IMR-90 (cell line): ENCODE data around the gene FAM236A. TPM values are rescaled to one million over a fixed set of nuclear protein-coding genes. Genes with fewer than 3 reads are reported as not detected.
"Not testable (repeated sequence)": the region's sequence is repeated elsewhere in the genome, so short reads cannot be mapped to it uniquely, and the experiment has no call there.

Experiments
- ATAC-seq: fragments of 200-7000 bp; cut with Tn5 transposase; 2 replicates; pipeline ENCODE4 v1.9.1; 2020; ENCODE audit warnings: low read depth, mild to moderate bottlenecking, moderate library complexity
- BruUV-seq: library from RNA; stranded (reverse); fragments of 400-500 nt; replicated peaks from 2 replicates; lab custom pipeline; 2021; lab: Mats Ljungman, UMichigan
- CTCF ChIA-PET: fragments of 300-600 bp; formaldehyde crosslinking; extraction: SDS; loops from one replicate; lab custom pipeline; 2021; ENCODE audit warnings: antibody characterized with exemption; lab: Yijun Ruan, JAX
- POLR2A ChIA-PET: fragments of 300-600 bp; sonication (Branson Sonifier 250); formaldehyde crosslinking; loops from one replicate; lab custom pipeline; 2022; ENCODE audit warnings: antibody characterized with exemption; ENCODE audit not compliant: unreplicated experiment; lab: Charles Lee
- DNase-seq: peaks from one replicate; pipeline ENCODE4 v3.0.0; 2013
- H2AFZ ChIP-seq: replicated peaks from 2 replicates; pipeline ENCODE3; 2013; ENCODE audit warnings: low read length, mild to moderate bottlenecking; ENCODE audit not compliant: poor library complexity
- H2AK5ac ChIP-seq: 2 replicates; pipeline ENCODE4 v1.6.1; 2013; ENCODE audit warnings: low read depth, low read length, inconsistent platforms
- H2AK9ac ChIP-seq: replicated peaks from 2 replicates; pipeline ENCODE3; 2013; ENCODE audit warnings: mild to moderate bottlenecking, low read depth, low read length, moderate library complexity; ENCODE audit not compliant: poor library complexity
- H2BK120ac ChIP-seq: 2 replicates; pipeline ENCODE4 v1.6.1; 2013; ENCODE audit warnings: low read depth, low read length, inconsistent platforms
- H2BK15ac ChIP-seq: 3 replicates; pipeline ENCODE4 v1.6.1; 2013; ENCODE audit warnings: low read depth, low read length, inconsistent platforms
- H2BK20ac ChIP-seq: 2 replicates; pipeline ENCODE4 v1.6.1; 2013; ENCODE audit warnings: low read depth, mild to moderate bottlenecking, inconsistent platforms, low read length, moderate library complexity
- H2BK5ac ChIP-seq: 2 replicates; pipeline ENCODE4 v1.6.1; 2013; ENCODE audit warnings: mild to moderate bottlenecking, low read depth, low read length, inconsistent platforms; ENCODE audit not compliant: poor library complexity, severe bottlenecking
- H3K14ac ChIP-seq: replicated peaks from 2 replicates; pipeline ENCODE4 v1.6.1; 2013; ENCODE audit warnings: low read depth, low read length, inconsistent platforms
- H3K18ac ChIP-seq: 2 replicates; pipeline ENCODE4 v1.6.1; 2013; ENCODE audit warnings: low read depth, low read length, control low read depth
- H3K23ac ChIP-seq: 2 replicates; pipeline ENCODE4 v1.6.1; 2013; ENCODE audit warnings: low read depth, low read length, inconsistent platforms
- H3K27ac ChIP-seq: 2 replicates; pipeline ENCODE4 v1.5.1; 2013; ENCODE audit warnings: mild to moderate bottlenecking, control low read depth, low read length; ENCODE audit not compliant: insufficient read depth
- H3K27me3 ChIP-seq: 2 replicates; pipeline ENCODE4 v1.6.1; 2013; ENCODE audit warnings: low read length; ENCODE audit not compliant: control insufficient read depth, insufficient read depth
- H3K36me3 ChIP-seq: 2 replicates; pipeline ENCODE4 v1.6.1; 2013; ENCODE audit warnings: low read length, mixed read lengths; ENCODE audit not compliant: control insufficient read depth, insufficient read depth
- H3K4ac ChIP-seq: 2 replicates; pipeline ENCODE4 v1.6.1; 2013; ENCODE audit warnings: low read depth, low read length, inconsistent platforms
- H3K4me1 ChIP-seq: 2 replicates; pipeline ENCODE4 v1.6.1; 2013; ENCODE audit warnings: low read length, mixed read lengths; ENCODE audit not compliant: control insufficient read depth, insufficient read depth
- H3K4me2 ChIP-seq: 2 replicates; pipeline ENCODE4 v1.6.1; 2013; ENCODE audit warnings: low read depth, mild to moderate bottlenecking, control low read depth, low read length, moderate library complexity
- H3K4me3 ChIP-seq: 2 replicates; pipeline ENCODE4 v1.5.1; 2013; ENCODE audit warnings: low read depth, mild to moderate bottlenecking, control low read depth, low read length, moderate library complexity; ENCODE audit not compliant: insufficient read depth
- H3K56ac ChIP-seq: 2 replicates; pipeline ENCODE4 v1.6.1; 2013; ENCODE audit warnings: low read length, inconsistent platforms; ENCODE audit not compliant: insufficient read depth; ENCODE audit errors: extremely low read depth
- H3K79me1 ChIP-seq, 2 experiments: 2 replicates each; pipeline ENCODE4 v1.6.1; 2013; ENCODE audit warnings: low read length in 2 of 2, inconsistent platforms in 1 of 2, low read depth in 1 of 2
- H3K9ac ChIP-seq: 2 replicates; pipeline ENCODE4 v1.6.1; 2013; ENCODE audit warnings: low read depth, low read length, control low read depth
- H3K9me1 ChIP-seq: 2 replicates; pipeline ENCODE4 v1.6.1; 2013; ENCODE audit warnings: low read length, inconsistent platforms; ENCODE audit not compliant: insufficient read depth
- H3K9me3 ChIP-seq: 2 replicates; pipeline ENCODE4 v1.6.1; 2013; ENCODE audit warnings: low read length; ENCODE audit not compliant: control insufficient read depth, insufficient read depth
- H4K20me1 ChIP-seq: 2 replicates; pipeline ENCODE4 v1.6.1; 2013; ENCODE audit warnings: low read length, inconsistent platforms; ENCODE audit not compliant: insufficient read depth
- H4K5ac ChIP-seq: 2 replicates; pipeline ENCODE4 v1.6.1; 2013; ENCODE audit warnings: mild to moderate bottlenecking, low read depth, low read length, control low read depth
- H4K8ac ChIP-seq, 2 experiments: 2 replicates each; pipeline ENCODE4 v1.6.1; 2013; ENCODE audit warnings: low read depth in 2 of 2, low read length in 2 of 2, control low read depth in 1 of 2, inconsistent platforms in 1 of 2
- H4K91ac ChIP-seq: 2 replicates; pipeline ENCODE4 v1.6.1; 2013; ENCODE audit warnings: low read depth, low read length, inconsistent platforms; ENCODE audit not compliant: insufficient read depth
- WGBS, 2 experiments: methylation state at CpG; one replicate each; pipeline versions ENCODE4 v1.1.5 to v1.1.7; 2013; ENCODE audit warnings: missing lambda C conversion rate in 2 of 2; ENCODE audit not compliant: insufficient read length in 1 of 2; ENCODE audit errors: extremely low coverage in 2 of 2; 5-methylcytosine and 5-hydroxymethylcytosine counted together
- dilution Hi-C: fragments of 300-500 bp; cut with HindIII; formaldehyde crosslinking; loops from one replicate; pipeline ENCODE4 v1.14.3; 2018; ENCODE audit warnings: low sequenced_read_pairs; ENCODE audit not compliant: unreplicated experiment
- in situ Hi-C: fragments of 300-500 bp; cut with MboI; formaldehyde crosslinking; loops from 3 replicates; pipeline ENCODE4 v1.14.3; 2019; ENCODE audit warnings: low sequenced_read_pairs, inconsistent platforms, mixed read lengths
- intact Hi-C: fragments of 100-400 bp; cut with micrococcal nuclease; formaldehyde crosslinking; loops from 2 replicates; pipeline ENCODE4 v1.10.0; 2022
- polyA plus RNA-seq, 3 experiments: library from polyadenylated mRNA; depleted of rRNA; stranded (reverse); fragments of >200 nt; gene quantifications; 2 replicates each; pipeline ENCODE4 v1.2.3, GENCODE V29; 2012; ENCODE audit warnings: low replicate concordance in 1 of 3
- total RNA-seq: library from RNA; depleted of rRNA; stranded (reverse); fragments of >200 nt; gene quantifications from 2 replicates; pipeline ENCODE4 v1.2.3, GENCODE V29; 2012

Gene FAM236A
- total and polyA plus RNA-seq, 2 of the 4 experiments (the other 2 are of a cell fraction): not detected

- H3K9me1 ChIP-seq, H3K9ac ChIP-seq, H4K91ac ChIP-seq, H3K4me1 ChIP-seq, DNase-seq, H3K36me3 ChIP-seq, H2AK5ac ChIP-seq, H3K27ac ChIP-seq, H2BK120ac ChIP-seq, H3K23ac ChIP-seq, dilution Hi-C loops, H3K4me2 ChIP-seq, H3K4me3 ChIP-seq, H2BK20ac ChIP-seq, H2BK15ac ChIP-seq, H4K8ac ChIP-seq, H2AFZ ChIP-seq, BruUV-seq, H3K79me1 ChIP-seq, H3K9me3 ChIP-seq, H2BK5ac ChIP-seq, H3K56ac ChIP-seq, H4K5ac ChIP-seq, POLR2A ChIA-PET, in situ Hi-C loops, H3K18ac ChIP-seq, H3K4ac ChIP-seq, H2AK9ac ChIP-seq, H4K20me1 ChIP-seq, intact Hi-C loops, H3K27me3 ChIP-seq, CTCF ChIA-PET, H3K14ac ChIP-seq: not testable (repeated sequence)
- ATAC-seq: peak; percentile 29; the same call in 1 of the 2 replicates
- no CpG with 5 or more reads among the region's 7 CpGs for WGBS, 2 experiments
Measured at GRCh38 chrX:72974885-72975284, 36.9 kb downstream of the FAM236A start.

GRCh38 chrX:72980894-72981469, 43.0 kb downstream of the FAM236A start:
- H2AFZ ChIP-seq, H3K4me1 ChIP-seq, H3K9me1 ChIP-seq, H4K8ac ChIP-seq, intact Hi-C loops, H3K18ac ChIP-seq, H3K56ac ChIP-seq, H3K9ac ChIP-seq, H2BK5ac ChIP-seq, H3K4me2 ChIP-seq, H4K5ac ChIP-seq, H3K79me1 ChIP-seq, H4K20me1 ChIP-seq, H3K27me3 ChIP-seq, H3K27ac ChIP-seq, in situ Hi-C loops, DNase-seq, H2AK9ac ChIP-seq, H3K14ac ChIP-seq, H2BK20ac ChIP-seq, H3K9me3 ChIP-seq, POLR2A ChIA-PET, dilution Hi-C loops, H3K23ac ChIP-seq, H3K36me3 ChIP-seq, H2BK15ac ChIP-seq, ATAC-seq, H4K91ac ChIP-seq, CTCF ChIA-PET, H3K4ac ChIP-seq, H2BK120ac ChIP-seq, H2AK5ac ChIP-seq, H3K4me3 ChIP-seq, BruUV-seq: not testable (repeated sequence)
- no CpG with 5 or more reads among the region's 5 CpGs for WGBS, 2 experiments
